HG03469 (cell line): Measurements from ENCODE around the gene TMEM209.

Experiments used
- ATAC-seq: cut with Tn5 transposase; IDR thresholded peaks from one replicate; pipeline ENCODE4 v1.9.1; 2021; ENCODE audit warnings: mild to moderate bottlenecking, moderate library complexity, moderate number of reproducible peaks; ENCODE audit not compliant: unreplicated experiment

TMEM209 gene

DNA sequence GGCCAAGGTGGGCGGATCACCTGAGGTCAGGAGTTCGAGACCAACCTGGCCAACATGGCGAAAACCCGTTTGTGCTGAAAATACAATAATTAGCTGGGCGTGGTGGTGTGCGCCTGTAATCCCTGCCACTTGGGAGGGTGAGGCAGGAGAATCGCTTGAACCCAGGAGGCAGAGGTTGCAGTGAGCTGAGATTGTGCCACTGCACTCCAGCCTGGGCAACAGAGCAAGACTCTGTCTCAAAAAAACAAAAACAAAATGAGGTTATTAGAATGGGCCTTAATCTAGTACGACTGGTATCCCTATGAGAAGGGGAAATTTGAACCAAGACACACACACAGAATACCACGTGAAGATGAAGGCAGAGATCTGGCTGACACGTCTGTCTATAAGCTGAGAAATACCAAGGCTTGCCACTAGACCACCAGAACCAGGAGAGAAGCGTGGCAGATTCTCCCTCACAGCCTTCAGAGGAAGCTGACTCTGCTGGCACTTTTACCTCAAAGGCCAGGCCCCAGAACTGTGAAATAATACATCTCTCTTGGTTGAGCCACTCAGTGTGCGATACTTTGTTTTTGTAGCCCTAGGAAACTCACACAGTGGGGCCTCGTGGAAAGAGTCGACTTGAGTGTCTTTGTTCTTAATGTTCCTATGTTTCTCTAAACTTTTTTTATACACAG is 59.6 kb downstream of the TMEM209 start:
- no peak for ATAC-seq

DNA sequence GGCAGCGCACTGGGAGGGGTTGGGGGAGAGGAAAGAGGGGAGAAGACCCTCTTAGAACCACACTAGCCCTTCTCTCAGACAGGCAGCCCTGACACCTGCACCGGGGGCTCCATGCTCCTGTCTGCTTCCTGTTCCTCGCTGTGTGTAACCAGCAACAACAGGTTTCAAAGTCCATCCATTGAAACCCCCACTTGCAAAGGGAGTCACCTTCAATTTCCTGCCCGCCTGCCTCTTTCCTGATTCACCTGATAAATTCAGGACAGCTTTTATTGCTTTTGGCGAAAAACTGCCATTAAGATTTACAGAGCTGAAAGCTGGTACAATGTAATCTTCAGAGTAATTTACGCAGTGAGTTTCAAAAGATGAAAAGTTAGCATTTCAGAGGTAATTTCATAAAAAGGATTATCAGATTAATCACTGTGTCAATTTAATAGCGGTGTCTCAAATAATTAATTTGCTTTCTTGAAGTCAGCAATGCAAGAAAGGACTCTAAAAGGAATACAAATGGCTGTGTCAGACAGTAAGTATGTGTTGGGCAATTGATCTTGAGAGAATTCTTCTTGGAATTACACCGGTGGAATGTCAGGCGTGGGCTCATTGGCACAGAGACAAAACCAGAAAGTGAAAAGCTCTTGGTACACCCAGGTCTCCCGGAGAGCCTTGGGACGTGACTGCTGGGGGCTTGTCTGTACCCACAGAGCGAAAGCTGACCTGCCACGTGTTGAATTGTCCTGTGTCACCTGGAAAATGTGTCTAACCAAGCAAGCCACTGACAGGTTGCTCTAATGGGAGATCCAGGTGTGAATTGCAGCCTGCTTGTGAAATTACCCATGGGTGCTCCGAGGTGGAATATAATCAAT is 60.7 kb downstream of the TMEM209 start:
- no peak for ATAC-seq

DNA sequence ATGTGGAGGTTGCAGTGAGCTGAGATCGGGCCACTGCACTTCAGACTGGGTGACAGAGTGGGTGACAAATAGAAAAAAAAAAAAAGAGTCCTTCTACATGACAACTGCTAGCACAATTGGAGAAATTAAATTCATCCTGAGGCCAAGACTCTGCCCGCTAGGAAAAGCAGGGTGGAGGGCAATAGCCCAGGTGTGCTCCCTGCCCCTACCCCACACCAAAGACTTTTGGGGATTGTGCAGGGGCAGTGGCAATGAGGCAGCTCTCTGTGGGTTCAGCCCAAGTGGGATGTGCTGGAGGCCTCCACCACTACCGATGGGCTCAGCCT is 61.3 kb downstream of the TMEM209 start:
- no peak for ATAC-seq

DNA sequence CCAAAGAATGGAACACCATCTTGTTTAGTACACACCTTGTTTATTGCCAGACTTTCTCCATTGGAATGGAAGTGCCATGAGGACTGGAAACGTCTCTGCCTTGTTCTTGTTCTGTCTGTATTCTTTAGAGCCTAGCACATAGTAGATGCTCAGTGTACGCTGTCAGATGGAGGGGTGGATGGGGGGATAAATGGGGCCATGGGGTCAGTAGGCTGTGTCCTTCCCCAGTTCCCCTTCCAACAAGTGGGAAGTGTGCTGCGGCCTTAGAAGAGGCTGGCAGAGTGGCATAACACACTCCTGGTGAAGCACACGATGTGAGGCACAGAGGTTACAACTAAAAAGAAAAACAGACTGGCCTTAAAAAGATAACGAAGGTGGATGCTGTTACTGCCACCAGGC is 61.9 kb downstream of the TMEM209 start:
- ATAC-seq: no peak

DNA sequence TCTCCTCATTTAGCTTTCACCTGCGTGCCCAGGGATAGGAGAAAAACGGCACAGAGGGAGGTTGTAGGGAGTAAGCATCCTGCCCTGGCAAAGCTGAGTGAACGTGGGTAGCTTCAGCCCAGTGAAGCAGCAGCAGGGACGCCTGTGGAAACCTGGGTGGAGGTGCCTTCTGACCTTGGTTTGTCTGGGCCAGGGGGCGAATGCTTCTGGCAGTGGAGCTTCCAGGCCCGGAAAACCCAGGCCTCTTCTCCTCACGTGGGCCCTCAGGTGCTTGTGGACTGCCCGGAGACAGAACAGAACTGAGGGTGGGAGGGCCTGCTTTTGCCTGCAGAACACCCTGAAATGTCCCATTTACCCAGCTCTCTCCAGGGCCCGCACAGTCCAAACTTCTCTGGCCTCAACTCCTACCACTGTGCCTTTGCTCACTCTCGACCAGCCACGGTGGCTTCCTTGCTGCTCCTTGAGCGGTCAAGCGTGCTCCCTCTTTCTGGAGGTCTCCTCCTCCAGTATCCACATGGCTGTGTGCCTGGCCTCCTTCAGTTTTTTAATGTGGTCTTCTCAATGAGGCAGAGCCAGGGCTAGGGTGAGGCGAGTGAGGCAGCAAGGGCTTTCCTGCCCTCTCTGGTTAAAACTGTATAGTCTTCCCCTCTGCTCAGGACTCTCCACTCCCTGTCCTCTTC is 62.4 kb downstream of the TMEM209 start:
- ATAC-seq: no peak

DNA sequence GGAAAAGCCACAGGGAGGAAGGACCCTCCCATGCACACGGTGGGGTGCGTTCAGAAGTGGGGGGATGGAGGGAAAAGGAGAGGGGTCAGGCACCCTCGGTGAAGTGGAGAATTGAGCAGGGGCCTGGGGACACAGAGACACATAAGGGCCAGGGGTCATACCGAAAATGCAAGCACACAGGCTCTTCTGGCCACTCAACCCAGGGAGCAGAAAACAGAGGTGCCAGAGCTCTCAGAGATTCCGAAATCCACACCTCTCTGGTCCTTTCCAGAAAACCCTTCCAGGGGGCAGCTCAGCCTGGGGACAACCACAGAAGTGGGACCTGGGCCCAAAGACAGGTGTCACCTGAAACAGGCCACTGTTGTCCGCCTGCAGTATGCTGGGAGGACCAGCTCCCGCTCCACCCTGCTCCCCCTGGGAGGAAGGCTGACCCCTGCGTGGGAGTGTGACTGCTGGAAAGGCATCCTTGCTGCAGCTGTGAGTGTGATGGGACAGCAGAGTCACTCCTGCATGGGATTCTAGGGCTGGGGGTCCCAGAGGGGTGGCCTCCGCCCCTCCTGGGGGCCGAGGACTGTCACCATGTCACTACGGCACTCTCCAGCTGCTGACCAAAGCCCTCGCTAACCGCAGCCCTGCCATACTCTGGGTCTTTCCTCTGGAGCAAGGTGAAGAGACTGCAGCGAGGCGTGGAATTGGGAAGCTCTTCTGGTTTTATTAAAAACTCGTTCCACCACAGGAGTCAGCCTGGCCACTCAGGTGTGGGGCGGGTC is 63.1 kb downstream of the TMEM209 start:
- ATAC-seq: no peak

DNA sequence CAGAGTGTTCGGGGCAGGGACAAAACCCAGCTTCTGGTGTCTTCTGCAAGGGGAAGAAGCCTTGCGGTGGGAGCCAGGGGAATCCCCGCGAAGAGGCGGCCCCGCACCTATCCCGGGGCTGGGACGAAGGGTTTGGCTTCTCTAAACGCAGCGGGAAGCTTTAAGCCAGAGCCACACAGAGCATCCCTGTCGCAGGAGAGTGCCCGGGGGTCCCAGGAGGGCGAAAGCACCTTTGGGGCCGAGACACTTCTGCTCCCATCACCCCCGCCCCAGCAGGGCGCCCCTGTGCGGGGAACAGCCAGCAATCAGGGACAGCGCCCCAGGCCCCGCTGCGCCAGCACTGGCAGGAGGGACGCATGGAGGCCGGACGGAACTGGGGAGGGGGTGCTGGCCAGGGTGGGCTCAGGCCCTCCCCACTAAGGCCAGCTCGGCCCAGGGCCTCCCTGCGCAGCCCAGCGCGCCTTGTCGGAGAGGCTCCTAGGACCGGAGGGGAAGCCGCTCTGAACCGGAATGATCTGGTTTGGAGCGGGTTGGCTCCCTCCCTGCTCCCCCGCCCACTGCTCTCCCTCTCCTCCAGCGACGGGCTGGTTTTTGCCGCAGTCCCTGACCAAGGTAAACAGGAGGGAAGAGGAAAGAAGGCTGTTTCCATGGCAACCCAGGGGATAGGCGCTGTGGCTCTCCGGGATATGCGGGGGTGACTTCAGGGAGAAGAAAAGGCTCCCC is 63.9 kb downstream of the TMEM209 start:
- no peak for ATAC-seq

DNA sequence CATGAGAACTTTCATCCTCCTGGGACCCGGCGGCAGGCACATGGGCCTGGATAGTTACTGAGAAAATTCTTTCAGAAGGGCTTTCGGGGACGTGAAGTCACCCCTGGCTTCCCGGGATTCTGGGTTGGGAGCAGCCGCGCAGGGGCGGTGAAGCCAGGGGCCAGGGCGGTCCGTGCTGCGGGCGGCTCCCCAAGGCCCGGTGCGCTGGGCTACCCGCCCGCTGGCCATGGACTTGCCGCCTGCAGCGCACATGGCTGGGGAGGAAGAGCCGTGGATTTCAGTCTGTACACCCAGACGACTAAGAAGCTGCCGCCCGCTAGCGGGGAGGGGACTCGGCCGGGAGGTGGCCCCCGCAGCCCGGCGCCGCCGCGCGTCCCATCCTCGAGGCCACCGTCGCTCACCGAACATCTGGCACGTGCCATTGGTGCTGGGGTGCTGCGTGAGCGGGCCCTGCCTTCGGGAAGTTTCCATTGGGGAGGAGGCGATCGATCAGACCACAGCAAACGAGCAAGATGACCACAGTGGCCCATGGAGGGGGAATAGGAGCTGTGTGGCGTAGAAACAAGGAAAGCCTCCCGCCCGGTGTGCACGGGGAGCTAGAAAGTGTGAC is 64.5 kb downstream of the TMEM209 start:
- no peak for ATAC-seq

DNA sequence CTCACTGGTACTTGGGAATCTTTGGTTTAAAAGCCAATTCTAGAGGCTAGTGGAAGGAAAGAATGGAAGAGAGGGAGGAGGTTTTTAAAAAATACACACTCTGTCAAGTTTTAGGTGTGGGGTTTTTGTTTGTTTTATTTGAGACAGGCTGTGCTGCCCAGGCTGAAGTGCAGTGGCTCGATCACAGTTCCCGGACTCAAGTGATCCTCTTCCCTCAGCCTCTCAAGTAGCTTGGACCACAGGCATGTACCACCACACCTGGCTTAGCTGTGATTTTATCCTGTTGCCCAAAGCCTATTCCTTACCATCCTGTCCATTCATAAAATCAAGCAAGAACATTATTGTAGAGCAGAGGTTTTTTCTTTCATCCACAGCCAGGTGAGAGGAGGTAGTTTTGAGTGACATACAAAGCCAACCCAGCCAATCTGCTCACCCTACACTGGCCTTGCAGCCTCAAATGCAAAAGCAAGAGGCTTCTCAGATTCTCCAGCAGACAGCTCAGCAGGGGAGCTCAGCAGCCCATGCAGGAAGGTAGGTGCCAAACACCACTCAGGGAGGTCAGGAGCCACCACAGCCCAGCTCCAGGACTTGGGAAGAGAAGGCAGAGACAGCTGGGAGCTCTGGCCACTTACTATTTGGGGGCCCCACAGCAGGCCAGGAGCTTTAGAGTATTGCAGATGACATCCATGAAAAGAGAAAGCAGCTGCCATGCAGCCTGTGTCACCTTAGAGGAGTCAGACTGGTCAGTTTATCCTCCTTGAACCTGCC is 65.8 kb downstream of the TMEM209 start:
- ATAC-seq: no peak

DNA sequence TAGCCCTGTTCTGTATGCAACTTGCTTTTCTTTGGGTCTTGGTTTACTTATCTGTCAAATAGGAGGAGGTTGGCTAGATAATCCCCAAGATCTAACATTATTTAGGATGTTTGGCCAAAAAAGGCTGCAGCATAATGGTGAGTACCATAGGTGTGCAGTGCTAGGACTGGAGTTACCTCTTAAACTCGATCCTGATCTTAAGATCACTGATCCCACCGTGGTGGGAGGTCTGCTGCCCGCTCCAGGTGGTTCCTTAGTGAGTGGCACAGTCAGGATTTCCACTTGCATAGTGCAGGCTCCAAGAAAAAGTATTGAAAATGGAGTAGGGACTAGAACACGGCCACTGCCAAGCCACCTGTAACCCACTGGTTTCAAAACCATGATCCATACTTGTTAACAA is 68.0 kb downstream of the TMEM209 start:
- ATAC-seq: no peak

DNA sequence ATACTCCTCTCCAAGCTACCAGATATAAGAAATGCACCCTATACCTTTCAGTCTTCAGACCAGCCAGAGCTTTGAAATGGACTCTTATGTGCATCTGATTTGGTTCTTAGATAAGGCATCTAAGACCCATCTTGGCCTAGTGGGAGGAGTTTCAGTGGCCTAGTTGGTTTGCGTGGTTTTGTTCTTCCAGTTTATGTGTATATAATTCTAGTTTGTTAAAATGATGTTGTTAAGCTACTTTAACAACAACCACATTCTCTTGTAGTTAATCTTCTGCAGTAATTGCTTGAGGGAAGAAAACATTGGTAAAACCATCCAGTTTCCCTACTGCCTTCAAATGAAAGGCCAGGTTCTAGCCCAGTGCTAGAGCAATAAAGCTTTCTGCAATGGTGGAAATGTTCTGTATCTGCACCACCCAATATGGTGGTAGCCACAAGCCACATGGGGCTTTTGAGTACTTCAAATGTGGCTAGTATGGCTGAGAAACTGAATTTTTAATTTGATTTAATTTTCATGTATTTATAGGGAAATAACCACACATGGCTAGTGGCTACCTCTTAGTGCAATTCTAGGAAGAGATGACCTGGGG is 68.5 kb downstream of the TMEM209 start:
- no peak for ATAC-seq

DNA sequence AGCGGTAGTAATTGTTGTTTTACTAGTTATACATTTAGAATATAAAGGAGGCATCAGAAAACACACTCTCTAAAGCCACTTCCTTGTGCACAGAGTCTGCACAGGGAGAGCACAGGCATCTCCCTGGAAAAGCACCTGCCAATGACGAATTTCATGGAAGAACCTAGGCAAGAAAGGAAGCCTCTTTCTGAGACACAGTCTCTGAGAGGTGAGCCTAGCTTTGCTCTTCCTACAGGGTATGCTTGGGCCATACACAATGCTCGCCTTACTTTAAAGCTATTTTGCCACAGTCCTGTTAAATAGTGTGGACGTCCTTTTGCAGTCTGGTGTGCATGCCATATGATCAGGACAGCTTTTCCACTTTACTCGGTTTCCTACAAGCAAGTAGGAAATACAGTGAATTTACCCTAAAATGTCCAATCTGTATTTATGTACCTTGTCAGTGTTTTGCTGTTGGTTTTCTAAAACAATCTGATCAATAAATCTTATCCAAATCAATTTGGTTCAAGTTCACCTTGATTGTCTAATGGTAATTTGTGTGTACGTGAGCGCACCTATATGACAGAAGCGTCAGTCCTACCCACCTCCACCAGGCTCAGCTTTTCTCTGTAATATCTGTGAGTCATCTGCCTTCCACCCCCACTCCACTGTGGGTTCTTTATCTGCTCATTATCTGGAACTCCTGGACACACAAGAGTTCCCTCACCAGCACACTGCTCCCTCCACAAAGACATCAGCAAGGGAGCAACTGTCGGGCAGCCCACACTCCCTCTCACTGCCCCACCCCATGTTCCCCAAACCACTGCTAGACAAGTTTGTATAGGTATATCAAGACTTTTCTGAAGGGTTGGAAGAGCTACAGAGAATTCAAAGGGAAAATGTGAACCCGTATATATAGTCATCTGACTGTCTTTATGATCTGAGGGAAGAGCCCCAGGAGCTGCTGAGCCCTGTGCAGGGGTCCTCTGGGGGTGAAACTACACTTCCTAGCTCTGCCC is 69.7 kb downstream of the TMEM209 start:
- ATAC-seq: no peak

DNA sequence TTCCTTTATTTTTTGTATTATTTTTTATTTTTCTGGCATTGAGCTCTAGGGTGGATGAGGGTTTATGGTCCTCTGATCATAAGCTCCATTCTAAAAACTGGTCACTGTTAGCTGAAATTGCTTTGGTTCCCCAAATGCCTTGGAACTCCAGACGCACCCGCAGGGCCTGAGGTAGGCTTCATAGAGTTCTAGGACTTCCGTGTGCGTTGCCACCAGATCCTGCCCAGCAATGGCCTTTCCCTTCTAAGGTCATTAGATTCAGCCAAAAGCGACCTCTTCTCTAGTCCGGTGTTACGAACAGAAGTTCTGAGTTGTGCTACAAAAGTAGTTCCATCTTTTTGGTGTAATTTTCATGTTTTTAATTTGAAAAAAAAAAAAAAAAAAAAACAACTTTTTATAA is 70.5 kb downstream of the TMEM209 start:
- no peak for ATAC-seq

DNA sequence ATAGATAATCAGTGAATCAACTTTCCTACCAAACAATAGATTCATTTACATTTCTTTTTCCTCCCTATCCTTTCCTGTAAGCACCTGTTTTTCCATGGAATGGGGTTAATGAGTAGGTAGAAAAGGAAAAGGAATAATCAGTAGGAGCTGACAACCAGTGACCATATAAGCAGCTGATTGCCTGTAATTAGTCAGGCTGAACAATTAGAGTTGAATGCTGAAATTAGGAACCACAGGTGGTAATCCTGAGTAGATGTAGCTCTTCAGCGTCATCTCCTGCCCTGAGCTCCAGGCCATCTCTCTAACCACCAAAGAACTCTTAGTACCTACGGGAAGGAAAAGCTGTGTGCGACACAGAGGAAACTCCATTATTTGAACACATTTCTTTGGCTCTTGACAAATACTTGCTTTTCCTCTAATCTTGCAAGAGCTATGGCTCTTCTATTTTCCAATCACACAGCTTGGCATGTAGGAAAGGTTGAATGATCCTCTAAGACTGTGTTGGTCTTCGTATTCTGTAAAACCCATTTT is 71.0 kb downstream of the TMEM209 start:
- ATAC-seq: no peak

DNA sequence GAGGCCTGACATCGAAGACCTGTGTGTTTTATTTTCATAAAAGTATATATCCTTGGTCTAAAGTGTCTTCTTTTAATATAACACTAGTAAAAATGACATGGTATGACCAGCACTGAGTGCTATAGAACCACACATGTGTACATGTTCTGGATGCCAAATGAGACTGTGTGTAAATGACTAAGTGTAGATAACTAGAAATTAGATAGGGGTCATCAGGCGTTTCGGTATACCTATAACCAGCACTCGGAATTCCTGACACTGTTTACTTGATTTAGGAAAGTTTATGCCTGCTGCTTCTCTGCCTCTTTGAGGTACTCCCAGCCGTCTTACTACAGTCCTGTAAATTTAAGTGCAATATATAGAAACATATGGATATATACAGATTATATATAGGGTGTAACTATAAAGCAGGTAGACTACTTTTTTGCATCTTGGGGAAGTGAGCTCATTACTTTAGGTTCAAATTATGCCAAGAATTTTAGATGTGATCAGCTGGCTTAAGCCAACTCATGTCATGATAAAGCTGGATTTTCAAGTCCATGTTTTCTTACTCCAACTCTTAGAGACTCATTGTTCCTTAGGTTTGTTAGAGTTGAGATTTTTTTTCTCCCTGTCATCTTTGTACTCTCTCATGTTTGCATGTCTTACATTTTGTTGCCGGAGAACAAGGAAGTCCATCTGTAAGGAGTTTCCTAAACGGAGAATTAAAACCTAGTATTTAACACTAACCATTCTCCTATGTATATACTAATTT is 72.0 kb downstream of the TMEM209 start:
- ATAC-seq: no peak

DNA sequence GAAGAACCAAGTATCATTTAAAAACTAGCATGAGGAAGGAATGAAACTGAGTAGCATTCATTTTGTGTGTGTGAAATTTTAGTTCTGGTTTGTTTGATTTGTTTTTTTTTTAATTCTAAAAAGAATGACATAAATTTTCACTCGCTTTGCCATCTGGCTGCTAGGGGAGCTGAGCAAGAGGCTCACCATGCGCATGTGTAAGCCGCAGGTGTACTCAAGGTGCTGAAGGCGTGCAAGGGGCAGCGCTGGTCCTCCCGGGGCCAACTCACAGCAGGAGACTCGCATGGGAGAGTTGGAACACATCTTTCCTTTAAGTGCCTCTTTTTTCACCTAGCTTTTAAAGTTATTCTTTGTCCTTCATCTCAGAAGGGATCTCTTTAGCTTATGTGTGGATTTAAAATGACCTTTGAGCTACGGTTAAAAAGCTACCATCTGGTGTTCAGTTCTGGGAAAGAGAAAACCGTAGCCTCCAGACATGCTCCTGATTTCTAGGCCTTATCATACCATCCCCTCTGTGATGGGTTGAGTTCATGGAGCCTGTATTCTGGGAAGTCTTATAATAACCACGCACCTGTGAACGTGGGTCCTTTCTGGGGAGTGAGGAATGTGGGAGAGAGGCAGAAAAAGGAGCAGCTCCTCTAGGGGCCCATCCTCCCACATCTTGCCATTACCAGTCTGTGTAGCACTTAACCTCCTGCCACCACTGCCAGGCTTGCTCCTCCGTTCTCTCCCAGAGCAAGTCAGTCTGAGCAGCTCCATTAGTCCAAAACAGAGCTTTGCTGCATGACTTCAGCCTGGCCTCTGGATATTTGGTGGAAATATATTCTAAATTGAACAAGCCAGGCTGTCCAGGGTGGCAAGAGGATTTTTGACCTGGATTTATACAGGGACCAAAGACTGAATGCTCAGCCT is 73.0 kb downstream of the TMEM209 start:
- ATAC-seq: no peak
